Measurements from ENCODE around the gene RPS6KL1.

DNA sequence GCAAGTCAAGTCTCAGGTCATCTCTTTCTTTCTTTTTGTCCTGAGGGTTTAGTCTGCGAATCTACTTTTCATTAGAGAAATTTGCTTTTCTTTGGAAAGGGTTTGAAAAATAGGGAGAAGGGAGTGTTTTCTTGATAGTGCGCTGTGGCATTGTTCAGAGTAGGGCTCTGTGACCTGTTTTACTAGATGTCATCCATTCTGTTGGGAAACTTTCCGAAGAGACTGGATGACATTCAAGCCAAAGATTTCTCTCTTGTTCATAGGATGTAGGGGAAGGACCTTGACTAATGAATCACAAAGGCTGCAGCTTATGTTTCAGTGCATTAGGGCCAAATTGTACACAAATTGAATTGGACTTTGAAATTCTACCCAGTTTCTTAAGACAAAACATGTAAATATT is 26.7 kb downstream of the RPS6KL1 start:
- TF ChIP-seq POLR2A (IDR thresholded peaks at IDR 0.05): no peak
- TF ChIP-seq, protein P1, sequence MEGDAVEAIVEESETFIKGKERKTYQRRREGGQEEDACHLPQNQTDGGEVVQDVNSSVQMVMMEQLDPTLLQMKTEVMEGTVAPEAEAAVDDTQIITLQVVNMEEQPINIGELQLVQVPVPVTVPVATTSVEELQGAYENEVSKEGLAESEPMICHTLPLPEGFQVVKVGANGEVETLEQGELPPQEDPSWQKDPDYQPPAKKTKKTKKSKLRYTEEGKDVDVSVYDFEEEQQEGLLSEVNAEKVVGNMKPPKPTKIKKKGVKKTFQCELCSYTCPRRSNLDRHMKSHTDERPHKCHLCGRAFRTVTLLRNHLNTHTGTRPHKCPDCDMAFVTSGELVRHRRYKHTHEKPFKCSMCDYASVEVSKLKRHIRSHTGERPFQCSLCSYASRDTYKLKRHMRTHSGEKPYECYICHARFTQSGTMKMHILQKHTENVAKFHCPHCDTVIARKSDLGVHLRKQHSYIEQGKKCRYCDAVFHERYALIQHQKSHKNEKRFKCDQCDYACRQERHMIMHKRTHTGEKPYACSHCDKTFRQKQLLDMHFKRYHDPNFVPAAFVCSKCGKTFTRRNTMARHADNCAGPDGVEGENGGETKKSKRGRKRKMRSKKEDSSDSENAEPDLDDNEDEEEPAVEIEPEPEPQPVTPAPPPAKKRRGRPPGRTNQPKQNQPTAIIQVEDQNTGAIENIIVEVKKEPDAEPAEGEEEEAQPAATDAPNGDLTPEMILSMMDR (IDR thresholded peaks at IDR 0.05): no peak

Measured in suprapubic skin (tissue), 3 donors.